Mesenchymal stem cell (in vitro differentiated cells and primary cell): ENCODE data around the gene ZNF442.
"Not testable (repeated sequence)": the region's sequence is repeated elsewhere in the genome, so short reads cannot be mapped to it uniquely, and the experiment has no call there.

ENCODE experiments used
- DNase-seq: peaks from one replicate; pipeline ENCODE4 v3.0.0-alpha.2; 2013
- H2AFZ ChIP-seq: one replicate; pipeline ENCODE4 v1.6.1; 2013; ENCODE audit warnings: low read depth, mild to moderate bottlenecking, control low read depth, inconsistent platforms, low read length, moderate library complexity
- H2AK5ac ChIP-seq: 2 replicates; pipeline ENCODE4 v1.6.1; 2013; ENCODE audit warnings: low read length, moderate library complexity, mild to moderate bottlenecking, inconsistent platforms; ENCODE audit not compliant: severe bottlenecking
- H2BK120ac ChIP-seq: one replicate; pipeline ENCODE4 v1.6.1; 2013; ENCODE audit warnings: low read depth, mild to moderate bottlenecking, inconsistent platforms, low read length, moderate library complexity
- H2BK12ac ChIP-seq, 2 experiments: one replicate each; pipeline ENCODE4 v1.6.1; 2013; ENCODE audit warnings: inconsistent platforms in 2 of 2, low read length in 2 of 2, mild to moderate bottlenecking in 2 of 2, moderate library complexity in 2 of 2, control low read depth in 1 of 2
- H2BK15ac ChIP-seq: one replicate; pipeline ENCODE4 v1.6.1; 2013; ENCODE audit warnings: mild to moderate bottlenecking, low read depth, inconsistent platforms; ENCODE audit not compliant: poor library complexity, severe bottlenecking
- H2BK5ac ChIP-seq: 2 replicates; pipeline ENCODE4 v1.6.1; 2013; ENCODE audit warnings: low read depth, mild to moderate bottlenecking, low read length, control low read depth, inconsistent platforms; ENCODE audit not compliant: poor library complexity, severe bottlenecking
- H3K14ac ChIP-seq, 2 experiments: one replicate each; pipeline ENCODE4 v1.6.1; 2013; ENCODE audit warnings: inconsistent platforms in 2 of 2, low read length in 2 of 2, control low read depth in 1 of 2, mild to moderate bottlenecking in 1 of 2, moderate library complexity in 1 of 2
- H3K18ac ChIP-seq, 2 experiments: one replicate each; pipeline ENCODE4 v1.6.1; 2013; ENCODE audit warnings: inconsistent platforms in 2 of 2, low read length in 2 of 2, control low read depth in 1 of 2, low read depth in 1 of 2, mild to moderate bottlenecking in 1 of 2
- H3K23ac ChIP-seq, 2 experiments: one replicate each; pipeline ENCODE4 v1.6.1; 2013; ENCODE audit warnings: inconsistent platforms in 2 of 2, low read length in 2 of 2, mild to moderate bottlenecking in 2 of 2, moderate library complexity in 2 of 2, control low read depth in 1 of 2
- H3K27ac ChIP-seq: 2 replicates; pipeline ENCODE4 v1.5.1; 2013; ENCODE audit warnings: mild to moderate bottlenecking, moderate library complexity, low read length, control low read depth, inconsistent platforms; ENCODE audit not compliant: poor library complexity, severe bottlenecking
- H3K27me3 ChIP-seq, 2 experiments: 2 replicates each; pipeline versions ENCODE4 v1.6.1 to v1.7.0; 2013; ENCODE audit warnings: low read length in 2 of 2, mild to moderate bottlenecking in 2 of 2, moderate library complexity in 2 of 2, control low read depth in 1 of 2, inconsistent platforms in 1 of 2; ENCODE audit not compliant: control insufficient read depth in 1 of 2, insufficient read depth in 1 of 2
- H3K36me3 ChIP-seq, 2 experiments: 2 replicates each; pipeline versions ENCODE4 v1.6.1 to v1.7.0; 2013; ENCODE audit warnings: low read length in 2 of 2, control low read depth in 1 of 2, inconsistent platforms in 1 of 2, low read depth in 1 of 2, mild to moderate bottlenecking in 1 of 2; ENCODE audit not compliant: insufficient read depth in 2 of 2, control insufficient read depth in 1 of 2
- H3K4ac ChIP-seq, 2 experiments: one replicate each; pipeline ENCODE4 v1.6.1; 2013; ENCODE audit warnings: inconsistent platforms in 2 of 2, low read length in 2 of 2, mild to moderate bottlenecking in 2 of 2, moderate library complexity in 2 of 2, control low read depth in 1 of 2, low read depth in 1 of 2
- H3K4me1 ChIP-seq: 2 replicates; pipeline ENCODE4 v1.6.1; 2013; ENCODE audit warnings: low read depth, low read length, control low read depth; ENCODE audit not compliant: control insufficient read depth, insufficient read depth
- H3K4me2 ChIP-seq: 2 replicates; pipeline ENCODE4 v1.6.1; 2013; ENCODE audit warnings: low read length, mild to moderate bottlenecking, inconsistent platforms; ENCODE audit not compliant: poor library complexity, severe bottlenecking
- H3K4me3 ChIP-seq, 2 experiments: 2 replicates each; pipeline versions ENCODE4 v1.5.1 to v1.7.0; 2013; ENCODE audit warnings: low read length in 2 of 2, mild to moderate bottlenecking in 2 of 2, control low read depth in 1 of 2, low read depth in 1 of 2; ENCODE audit not compliant: insufficient read depth in 1 of 2
- H3K79me1 ChIP-seq: replicated peaks from 2 replicates; pipeline ENCODE4 v1.6.1; 2013; ENCODE audit warnings: mild to moderate bottlenecking, control low read depth, low read length, inconsistent platforms; ENCODE audit not compliant: poor library complexity, severe bottlenecking
- H3K9ac ChIP-seq: 2 replicates; pipeline ENCODE4 v1.7.0; 2013; ENCODE audit warnings: mild to moderate bottlenecking, low read length, moderate library complexity
- H3K9me3 ChIP-seq: 2 replicates; pipeline ENCODE4 v1.7.0; 2013; ENCODE audit warnings: mild to moderate bottlenecking, low read length; ENCODE audit not compliant: control insufficient read depth
- H4K8ac ChIP-seq: one replicate; pipeline ENCODE4 v1.6.1; 2013; ENCODE audit warnings: inconsistent platforms, mild to moderate bottlenecking, low read length, moderate library complexity
- H4K91ac ChIP-seq: one replicate; pipeline ENCODE4 v1.6.1; 2013; ENCODE audit warnings: mild to moderate bottlenecking, low read length, inconsistent platforms
- WGBS: methylation state at CpG from one replicate; pipeline ENCODE4 v1.1.7; 2013; ENCODE audit warnings: mixed read lengths; 5-methylcytosine and 5-hydroxymethylcytosine counted together

The ZNF442 gene

DNA sequence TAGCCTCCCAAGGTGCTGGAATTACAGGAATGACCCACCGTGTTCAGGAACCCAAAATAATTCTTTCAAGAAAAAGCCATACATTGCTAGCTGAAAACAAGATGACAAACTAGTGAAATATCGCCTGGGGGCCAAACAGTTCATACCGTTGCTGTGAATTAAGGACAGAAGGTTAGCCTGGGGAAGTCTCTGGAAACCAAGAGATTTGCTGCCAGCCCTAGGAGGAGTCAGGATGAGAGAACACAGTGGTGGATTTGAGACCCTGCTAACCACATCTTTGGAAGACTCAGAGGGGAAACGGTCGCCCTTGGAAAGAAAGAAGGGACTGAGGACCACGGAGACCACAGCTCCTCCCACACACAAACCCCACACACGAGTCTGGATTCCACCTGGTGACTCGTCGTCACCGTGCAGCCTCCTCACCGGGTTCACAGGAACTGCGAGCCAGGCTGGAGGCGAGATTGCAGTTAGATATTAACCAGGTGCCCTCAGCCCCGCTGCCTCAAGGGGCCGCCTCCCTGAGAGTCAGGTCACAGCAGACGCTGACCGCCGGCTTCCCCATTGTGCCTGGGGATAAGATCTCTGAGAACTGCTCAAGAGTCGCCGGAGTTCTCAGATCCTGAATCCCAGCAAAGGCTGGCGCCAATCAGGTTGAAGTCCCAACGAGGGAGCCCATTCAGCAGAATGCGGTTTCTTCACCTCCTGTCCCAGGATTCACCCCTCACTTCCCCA is 34.6 kb upstream of the ZNF442 start:
- not testable (repeated sequence) for H4K91ac ChIP-seq, H3K9me3 ChIP-seq, H2AK5ac ChIP-seq, H2BK120ac ChIP-seq, H3K23ac ChIP-seq, H3K36me3 ChIP-seq, H3K4me1 ChIP-seq, H2BK15ac ChIP-seq, H3K79me1 ChIP-seq, H3K4ac ChIP-seq, H3K14ac ChIP-seq, H2BK5ac ChIP-seq, H2BK12ac ChIP-seq, H3K27me3 ChIP-seq
- WGBS: 4% methylated on average over 20 of the region's 23 CpGs
- Histone ChIP-seq H3K18ac (peak overlapping the region in 1 of 2 experiments; percentile 38), H3K4me3 (peak overlapping the region; percentile 80 to 89), H4K8ac (peak overlapping the region; percentile 37), H3K4me2 (peak overlapping the region; percentile 86), H3K9ac (peak overlapping the region; percentile 87), H3K27ac (peak overlapping the region; percentile 88), H2AFZ (peak overlapping the region; percentile 83)
- peak; percentile 49 for DNase-seq

DNA sequence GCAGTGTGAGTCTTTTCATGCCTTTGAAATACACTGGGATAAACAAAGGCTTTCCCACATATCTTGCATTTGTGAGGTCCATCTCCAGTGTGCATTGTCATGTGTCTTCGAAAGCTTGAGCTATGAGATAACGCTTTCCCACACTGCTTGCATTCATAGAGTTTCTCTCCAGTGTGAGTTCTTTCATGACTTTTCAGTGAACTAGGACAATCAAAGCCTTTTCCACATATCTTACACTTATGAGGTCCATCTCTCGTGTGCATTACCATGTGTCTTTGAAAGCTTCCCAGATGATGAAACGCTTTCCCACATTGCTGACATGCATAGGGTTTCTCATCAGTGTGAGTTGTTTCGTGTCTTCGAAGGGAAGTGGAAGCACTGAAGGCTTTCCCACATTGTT is 25.7 kb upstream of the ZNF442 start:
- H2BK5ac ChIP-seq, H2BK12ac ChIP-seq, H3K9ac ChIP-seq, H3K23ac ChIP-seq, H4K91ac ChIP-seq, H3K4me1 ChIP-seq, H2BK120ac ChIP-seq, H2AFZ ChIP-seq, H3K27ac ChIP-seq, DNase-seq, H2AK5ac ChIP-seq, H3K79me1 ChIP-seq, H4K8ac ChIP-seq, H3K14ac ChIP-seq, H3K18ac ChIP-seq, H3K4me2 ChIP-seq, H3K4ac ChIP-seq, H2BK15ac ChIP-seq, H3K27me3 ChIP-seq: not testable (repeated sequence)
- Histone ChIP-seq H3K4me3 (peak overlapping the region in 1 of 2 experiments; percentile 42), H3K9me3 (peaks cover 62% of the 10 kb centered on the region), H3K36me3 (peaks cover 11 to 37% of the 10 kb centered on the region in 2 experiments)
- WGBS: 97% methylated on average over 6 of the region's 6 CpGs

DNA sequence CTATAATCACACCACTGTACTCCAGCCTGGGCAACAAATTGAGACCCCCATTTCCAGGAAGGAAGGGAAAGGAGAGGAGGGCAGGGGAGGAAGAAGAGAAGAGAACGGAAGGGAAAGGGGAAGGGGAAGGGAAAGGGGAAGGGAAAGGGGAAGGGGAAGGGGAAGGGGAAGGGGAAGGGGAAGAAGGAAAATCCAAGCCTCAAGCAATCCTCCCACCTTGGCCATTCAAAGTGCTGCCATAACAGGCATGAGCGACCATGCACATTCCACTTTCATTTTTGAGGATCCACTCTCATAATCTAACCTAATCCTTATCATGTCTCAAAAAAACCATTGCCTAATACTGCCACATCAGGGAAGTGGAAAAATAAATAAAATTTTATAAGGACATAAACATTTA is 20.9 kb upstream of the ZNF442 start:
- H4K91ac ChIP-seq, H3K79me1 ChIP-seq, H3K4me3 ChIP-seq, H2BK120ac ChIP-seq, H2AK5ac ChIP-seq, H2BK15ac ChIP-seq, H3K14ac ChIP-seq, H3K4ac ChIP-seq, H2BK12ac ChIP-seq, H3K4me2 ChIP-seq, H2AFZ ChIP-seq, H3K23ac ChIP-seq, H3K4me1 ChIP-seq, H3K27me3 ChIP-seq, H3K18ac ChIP-seq, DNase-seq, H3K9ac ChIP-seq, H3K27ac ChIP-seq, H4K8ac ChIP-seq, H2BK5ac ChIP-seq: not testable (repeated sequence)
- 100% methylated on average over 1 of the region's 2 CpGs for WGBS
- Histone ChIP-seq H3K36me3 (peaks cover 11 to 43% of the 10 kb centered on the region in 2 experiments), H3K9me3 (peaks cover 73% of the 10 kb centered on the region)

DNA sequence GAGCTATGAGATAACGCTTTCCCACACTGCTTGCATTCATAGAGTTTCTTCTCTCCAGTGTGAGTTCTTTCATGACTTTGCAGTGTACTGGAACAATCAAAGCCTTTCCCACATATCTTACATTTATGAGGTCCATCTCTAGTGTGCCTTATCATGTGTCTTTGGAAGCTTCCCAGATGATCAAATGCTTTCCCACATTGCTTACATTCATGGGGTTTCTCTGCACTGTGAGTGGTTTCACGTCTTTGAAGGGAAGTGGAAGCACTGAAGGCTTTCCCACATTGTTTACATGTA is 14.9 kb upstream of the ZNF442 start:
- H2BK15ac ChIP-seq: no peak overlapping the region
- no peak overlapping the region for H2BK5ac ChIP-seq
- no peak overlapping the region for H2BK120ac ChIP-seq
- no peak overlapping the region for H2BK12ac ChIP-seq
- no peak overlapping the region for H3K9ac ChIP-seq
- no peak overlapping the region for H3K14ac ChIP-seq
- no peak overlapping the region for H4K8ac ChIP-seq
- peak overlapping the region in 1 of 2 experiments; percentile 51 for H3K4me3 ChIP-seq
- DNase-seq: no peak
- no peak overlapping the region for H3K4me2 ChIP-seq
- H3K27me3 ChIP-seq: no peaks in the 10 kb centered on the region
- no peak overlapping the region for H3K23ac ChIP-seq
- no peak overlapping the region for H3K4ac ChIP-seq
- no peaks in the 10 kb centered on the region for H3K4me1 ChIP-seq
- H2AK5ac ChIP-seq: no peak overlapping the region
- no peaks in the 10 kb centered on the region for H3K79me1 ChIP-seq
- H4K91ac ChIP-seq: no peak overlapping the region
- 50% methylated on average over 2 of the region's 2 CpGs for WGBS
- no peak overlapping the region for H3K18ac ChIP-seq
- H3K27ac ChIP-seq: no peak overlapping the region
- H2AFZ ChIP-seq: no peak overlapping the region
- peaks cover 88% of the 10 kb centered on the region for H3K9me3 ChIP-seq
- H3K36me3 ChIP-seq: peaks cover 0 to 35% of the 10 kb centered on the region in 2 experiments
